Measurements from ENCODE around the gene PSMB10. TPM values are rescaled to one million over a fixed set of nuclear protein-coding genes. Genes with fewer than 3 reads are reported as not detected.

Gene PSMB10
- total RNA-seq, 1 donor from 2014 or later: 59.0 TPM

DNA sequence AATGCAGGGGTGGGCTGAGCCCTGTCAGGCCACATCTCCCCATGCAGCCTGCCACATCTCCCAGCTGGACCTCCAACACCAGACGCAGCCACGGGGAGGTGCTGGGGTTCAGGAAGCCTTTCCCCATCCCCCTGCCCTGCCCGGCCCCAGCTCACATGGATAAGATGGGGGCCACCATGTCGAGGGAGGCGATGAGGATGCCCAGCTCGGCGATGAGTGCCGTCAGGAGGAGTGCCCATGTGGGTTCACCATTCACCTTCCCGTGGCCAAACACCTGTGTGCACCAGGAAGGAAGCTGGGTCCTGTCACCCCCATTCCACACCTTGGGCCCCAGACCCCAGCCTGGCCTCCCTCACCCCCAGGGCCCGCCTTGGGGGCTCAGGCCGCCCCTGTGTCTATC lies 13.0 kb upstream of the PSMB10 start:
- H3K4me1 Mint-ChIP-seq (ENCODE audit: unreplicated experiment): no peaks in the 10 kb centered on the region
- H3K4me3 Mint-ChIP-seq (ENCODE audit: unreplicated experiment): no peak overlapping the region
- H3K9me3 Mint-ChIP-seq (ENCODE audit: unreplicated experiment): no peaks in the 10 kb centered on the region
- no peaks in the 10 kb centered on the region for H3K27me3 Mint-ChIP-seq (ENCODE audit: unreplicated experiment)
- peaks cover 25% of the 10 kb centered on the region for H3K36me3 Mint-ChIP-seq (ENCODE audit: unreplicated experiment)
- TF ChIP-seq, protein P1, sequence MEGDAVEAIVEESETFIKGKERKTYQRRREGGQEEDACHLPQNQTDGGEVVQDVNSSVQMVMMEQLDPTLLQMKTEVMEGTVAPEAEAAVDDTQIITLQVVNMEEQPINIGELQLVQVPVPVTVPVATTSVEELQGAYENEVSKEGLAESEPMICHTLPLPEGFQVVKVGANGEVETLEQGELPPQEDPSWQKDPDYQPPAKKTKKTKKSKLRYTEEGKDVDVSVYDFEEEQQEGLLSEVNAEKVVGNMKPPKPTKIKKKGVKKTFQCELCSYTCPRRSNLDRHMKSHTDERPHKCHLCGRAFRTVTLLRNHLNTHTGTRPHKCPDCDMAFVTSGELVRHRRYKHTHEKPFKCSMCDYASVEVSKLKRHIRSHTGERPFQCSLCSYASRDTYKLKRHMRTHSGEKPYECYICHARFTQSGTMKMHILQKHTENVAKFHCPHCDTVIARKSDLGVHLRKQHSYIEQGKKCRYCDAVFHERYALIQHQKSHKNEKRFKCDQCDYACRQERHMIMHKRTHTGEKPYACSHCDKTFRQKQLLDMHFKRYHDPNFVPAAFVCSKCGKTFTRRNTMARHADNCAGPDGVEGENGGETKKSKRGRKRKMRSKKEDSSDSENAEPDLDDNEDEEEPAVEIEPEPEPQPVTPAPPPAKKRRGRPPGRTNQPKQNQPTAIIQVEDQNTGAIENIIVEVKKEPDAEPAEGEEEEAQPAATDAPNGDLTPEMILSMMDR (IDR thresholded peaks at IDR 0.05): no peak
- DNase-seq (ENCODE audit: extremely low spot score, unreplicated experiment): no peak
- no peak overlapping the region for H3K27ac Mint-ChIP-seq (ENCODE audit: unreplicated experiment)

GRCh38 chr16:67948015-67948414 lies 11.4 kb upstream of the PSMB10 start:
- no peak overlapping the region for H3K27ac Mint-ChIP-seq (ENCODE audit: unreplicated experiment)
- no peak for DNase-seq (ENCODE audit: extremely low spot score, unreplicated experiment)
- H3K4me3 Mint-ChIP-seq (ENCODE audit: unreplicated experiment): no peak overlapping the region
- TF ChIP-seq, protein P1 (IDR thresholded peaks at IDR 0.05): no peak
- H3K9me3 Mint-ChIP-seq (ENCODE audit: unreplicated experiment): no peaks in the 10 kb centered on the region
- H3K4me1 Mint-ChIP-seq (ENCODE audit: unreplicated experiment): peaks cover 3% of the 10 kb centered on the region
- no peaks in the 10 kb centered on the region for H3K27me3 Mint-ChIP-seq (ENCODE audit: unreplicated experiment)
- H3K36me3 Mint-ChIP-seq (ENCODE audit: unreplicated experiment): peaks cover 16% of the 10 kb centered on the region

- DNase-seq (ENCODE audit: extremely low spot score, unreplicated experiment): no peak
- TF ChIP-seq, protein P1 (IDR thresholded peaks at IDR 0.05): no peak
- H3K4me1 Mint-ChIP-seq (ENCODE audit: unreplicated experiment): peaks cover 3% of the 10 kb centered on the region
- peaks cover 17% of the 10 kb centered on the region for H3K36me3 Mint-ChIP-seq (ENCODE audit: unreplicated experiment)
- no peak overlapping the region for H3K4me3 Mint-ChIP-seq (ENCODE audit: unreplicated experiment)
- H3K27me3 Mint-ChIP-seq (ENCODE audit: unreplicated experiment): no peaks in the 10 kb centered on the region
- H3K27ac Mint-ChIP-seq (ENCODE audit: unreplicated experiment): no peak overlapping the region
- H3K9me3 Mint-ChIP-seq (ENCODE audit: unreplicated experiment): no peaks in the 10 kb centered on the region
Measured at GRCh38 chr16:67946966-67947558, 10.4 kb upstream of the PSMB10 start.

- Mint-ChIP-seq H3K27me3 (ENCODE audit: unreplicated experiment) (no peaks in the 10 kb centered on the region), H3K4me1 (ENCODE audit: unreplicated experiment) (peaks cover 3% of the 10 kb centered on the region), H3K36me3 (ENCODE audit: unreplicated experiment) (peaks cover 12% of the 10 kb centered on the region), H3K4me3 (ENCODE audit: unreplicated experiment) (no peak overlapping the region), H3K27ac (ENCODE audit: unreplicated experiment) (no peak overlapping the region), H3K9me3 (ENCODE audit: unreplicated experiment) (no peaks in the 10 kb centered on the region)
- no peak for DNase-seq (ENCODE audit: extremely low spot score, unreplicated experiment)
- TF ChIP-seq, protein P1 (IDR thresholded peaks at IDR 0.05): no peak
Measured at GRCh38 chr16:67946128-67946569, 9.5 kb upstream of the PSMB10 start.

- Mint-ChIP-seq H3K36me3 (ENCODE audit: unreplicated experiment) (peaks cover 12% of the 10 kb centered on the region), H3K27me3 (ENCODE audit: unreplicated experiment) (no peaks in the 10 kb centered on the region), H3K4me3 (ENCODE audit: unreplicated experiment) (no peak overlapping the region), H3K9me3 (ENCODE audit: unreplicated experiment) (no peaks in the 10 kb centered on the region), H3K4me1 (ENCODE audit: unreplicated experiment) (peaks cover 3% of the 10 kb centered on the region), H3K27ac (ENCODE audit: unreplicated experiment) (peak overlapping the region; percentile 3)
- TF ChIP-seq, protein P1 (IDR thresholded peaks at IDR 0.05): no peak
- DNase-seq (ENCODE audit: extremely low spot score, unreplicated experiment): no peak
Measured at GRCh38 chr16:67945392-67945933, 8.8 kb upstream of the PSMB10 start.

Measured in osteocyte (in vitro differentiated cells).